T-cell (primary cell): ENCODE results near the gene ATP9B. TPM values are rescaled to one million over a fixed set of nuclear protein-coding genes. Genes with fewer than 3 reads are reported as not detected.

Experiments
- ATAC-seq, 4 experiments: fragments of 200-7000 bp in 3 of 4; fragments of 150-1000 bp in 1 of 4; cut with Tn5 transposase; replicated peaks in 1 of 4; 1 replicate in 3 of 4; 2 replicates in 1 of 4; pipeline ENCODE4 v1.10.0; 2021; ENCODE audit warnings: moderate library complexity in 3 of 4, mild to moderate bottlenecking in 2 of 4, moderate number of reproducible peaks in 1 of 4
- CTCF ChIA-PET, 2 donors: fragments of 300-600 bp; sonication (Branson Sonifier 250); formaldehyde crosslinking; loops; one replicate each; lab custom pipeline; 2022; ENCODE audit warnings: antibody characterized with exemption in 2 of 2; lab: Charles Lee
- POLR2A ChIA-PET, 2 donors: fragments of 300-600 bp; sonication (Branson Sonifier 250); formaldehyde crosslinking; loops; one replicate each; lab custom pipeline; 2022; ENCODE audit warnings: antibody characterized with exemption in 2 of 2; lab: Charles Lee
- DNase-seq, 35 experiments: peaks; one replicate each; pipeline versions ENCODE4 v3.0.0 to v3.0.0-alpha.2; 2013 to 2023
- H3K27ac ChIP-seq: one replicate; pipeline ENCODE4 v1.5.1; 2013; ENCODE audit warnings: low read length
- H3K27me3 ChIP-seq, 2 experiments: replicated peaks in 1 of 2; 1 replicate in 1 of 2; 2 replicates in 1 of 2; pipeline versions ENCODE4 v1.6.1 to v1.7.0; 2013; ENCODE audit warnings: low read length in 1 of 2, mixed read lengths in 1 of 2; ENCODE audit not compliant: control insufficient read depth in 2 of 2, insufficient read depth in 2 of 2; ENCODE audit errors: extremely low read depth in 1 of 2
- H3K36me3 ChIP-seq, 2 donors: 1 replicate in 1 of 2; 2 replicates in 1 of 2; pipeline versions ENCODE4 v1.6.1 to v1.7.0; 2013; ENCODE audit warnings: low read length in 1 of 2; ENCODE audit not compliant: control insufficient read depth in 2 of 2, insufficient read depth in 1 of 2; ENCODE audit errors: extremely low read depth in 1 of 2
- H3K4me1 ChIP-seq, 2 experiments: 1 replicate in 1 of 2; 2 replicates in 1 of 2; pipeline versions ENCODE4 v1.6.1 to v1.7.0; 2013; ENCODE audit warnings: low read length in 2 of 2, mixed read lengths in 1 of 2; ENCODE audit not compliant: insufficient read depth in 2 of 2, control insufficient read depth in 1 of 2; ENCODE audit errors: extremely low read depth in 1 of 2
- H3K4me3 ChIP-seq, 2 donors: 1 replicate in 1 of 2; 2 replicates in 1 of 2; pipeline versions ENCODE4 v1.5.1 to v1.7.0; 2013; ENCODE audit warnings: mild to moderate bottlenecking in 2 of 2, low read length in 1 of 2, moderate library complexity in 1 of 2; ENCODE audit not compliant: control insufficient read depth in 1 of 2; ENCODE audit errors: extremely low read depth in 1 of 2
- H3K9me3 ChIP-seq: 2 replicates; pipeline ENCODE4 v1.7.0; 2013
- H3K27ac Mint-ChIP-seq, 2 donors: one replicate each; pipeline ENCODE4 v1.8.0; 2020 to 2021; ENCODE audit warnings: mild to moderate bottlenecking in 2 of 2, mixed read lengths in 2 of 2
- H3K27me3 Mint-ChIP-seq, 2 donors: one replicate each; pipeline ENCODE4 v1.8.0; 2021 to 2022; ENCODE audit warnings: mixed read lengths in 2 of 2
- H3K36me3 Mint-ChIP-seq: one replicate; pipeline ENCODE4 v1.8.0; 2021; ENCODE audit warnings: mixed read lengths
- H3K4me1 Mint-ChIP-seq, 3 donors: one replicate each; pipeline ENCODE4 v1.8.0; 2020 to 2022; ENCODE audit warnings: mixed read lengths in 3 of 3, mild to moderate bottlenecking in 1 of 3
- H3K4me3 Mint-ChIP-seq, 3 donors: one replicate each; pipeline ENCODE4 v1.8.0; 2020 to 2022; ENCODE audit warnings: mild to moderate bottlenecking in 3 of 3, mixed read lengths in 3 of 3, moderate library complexity in 3 of 3
- H3K9me3 Mint-ChIP-seq, 3 donors: one replicate each; pipeline ENCODE4 v1.8.0; 2020 to 2022; ENCODE audit warnings: mixed read lengths in 3 of 3
- WGBS: methylation state at CpG from one replicate; pipeline ENCODE4 v1.1.5; 2013; ENCODE audit warnings: missing lambda C conversion rate; ENCODE audit not compliant: insufficient coverage; 5-methylcytosine and 5-hydroxymethylcytosine counted together
- total RNA-seq, 35 experiments: library from RNA in 6 of 35; stranded (reverse) in 6 of 35; fragments of 120-200 nt in 1 of 35; gene quantifications; one replicate each; pipeline versions ENCODE4 v1.2.1 to v1.2.4 and lab custom pipeline; 2013 to 2026

ATP9B gene
- total RNA-seq, 5 donors from 2014 or later (not counting 1 experiment from before 2014, with no cell fraction given): 54.1 to 95.2 (median 65.4) TPM

DNA sequence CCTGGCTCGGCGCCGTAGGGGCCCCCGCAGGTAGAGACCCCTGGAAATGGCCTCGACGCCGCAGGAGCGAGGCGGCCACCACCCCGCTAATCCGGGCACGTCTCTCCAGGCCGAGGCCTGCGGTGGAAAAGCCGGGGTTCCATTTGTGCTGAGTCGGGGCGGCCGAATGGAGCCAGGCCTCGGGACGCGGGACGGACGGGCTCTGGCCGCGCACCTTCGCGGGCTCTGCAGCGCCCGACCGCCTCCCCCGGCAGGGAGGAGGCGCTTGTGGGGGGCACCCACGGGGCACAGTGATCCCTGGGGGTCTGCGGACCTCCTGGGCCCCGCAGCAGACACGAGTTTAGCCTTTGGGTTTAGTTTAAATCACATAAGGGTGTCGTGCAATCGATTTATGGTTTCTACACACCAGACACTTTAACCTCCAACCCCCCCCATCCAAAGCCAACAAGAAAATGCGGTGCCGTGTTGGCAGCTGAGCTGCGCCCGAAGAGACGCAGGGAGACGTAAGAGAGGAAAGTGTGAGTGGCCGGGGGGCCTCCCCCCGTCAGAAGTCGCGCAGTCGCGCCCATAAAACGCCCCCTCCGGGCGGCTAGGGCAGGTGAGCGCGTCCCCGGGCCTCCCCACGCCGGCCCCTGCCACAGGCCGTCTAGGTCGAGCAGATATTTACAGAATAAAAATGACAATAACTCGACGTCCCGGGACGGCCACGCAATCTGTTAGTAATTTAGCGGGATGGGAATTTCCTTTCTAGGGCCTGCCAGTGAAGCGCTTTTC lies 325.5 kb downstream of the ATP9B start:
- ChIA-PET POLR2A (no interaction called here), CTCF (no interaction called here)
- ATAC-seq (peak; percentile 6 to 17 (median 8)), DNase-seq (peak in 29 of 35 experiments; percentile 24 to 71 (median 48))
- Histone ChIP-seq H3K27ac (no peak overlapping the region), H3K4me3 (peak overlapping the region; percentile 35 to 68), H3K9me3 (no peaks in the 10 kb centered on the region), H3K36me3 (no peaks in the 10 kb centered on the region), H3K4me1 (peaks cover 8 to 49% of the 10 kb centered on the region in 2 experiments), H3K27me3 (peaks cover 0 to 31% of the 10 kb centered on the region in 2 experiments)
- H3K9me3 Mint-ChIP-seq: no peaks in the 10 kb centered on the region
- H3K4me3 Mint-ChIP-seq: peak overlapping the region; percentile 76 to 84 (median 81)
- peak overlapping the region in 1 of 2 donors; percentile 69 for H3K27ac Mint-ChIP-seq
- under 1% methylated on average over 53 of the region's 67 CpGs for WGBS
- peaks cover 0 to 3% of the 10 kb centered on the region in 2 donors for H3K27me3 Mint-ChIP-seq
- peaks cover 32 to 39% (median 37%) of the 10 kb centered on the region in 3 donors for H3K4me1 Mint-ChIP-seq
- H3K36me3 Mint-ChIP-seq: no peaks in the 10 kb centered on the region

DNA sequence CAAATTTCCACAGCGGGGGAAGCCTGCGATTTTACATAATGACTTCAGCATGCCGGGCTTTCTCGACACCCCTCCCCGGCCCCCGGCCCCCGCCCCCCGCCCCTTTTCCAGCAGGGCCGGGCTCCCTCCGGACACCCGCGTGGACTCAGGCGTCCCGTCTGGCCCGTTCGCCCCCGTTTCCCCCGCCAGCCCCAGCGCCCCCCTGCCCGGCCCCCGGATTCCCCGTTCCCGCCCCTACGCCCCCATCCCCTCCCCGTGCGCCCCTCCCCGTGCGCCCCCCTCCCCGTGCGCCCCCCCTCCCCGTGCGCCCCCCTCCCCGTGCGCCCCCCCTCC lies 326.1 kb downstream of the ATP9B start:
- Histone ChIP-seq H3K27me3 (peaks cover 0 to 29% of the 10 kb centered on the region in 2 experiments), H3K36me3 (no peaks in the 10 kb centered on the region), H3K4me3 (peak overlapping the region; percentile 35 to 68), H3K4me1 (peaks cover 8 to 50% of the 10 kb centered on the region in 2 experiments), H3K9me3 (no peaks in the 10 kb centered on the region), H3K27ac (no peak overlapping the region)
- Mint-ChIP-seq H3K4me3 (peak overlapping the region; percentile 76 to 90 (median 84)), H3K36me3 (no peaks in the 10 kb centered on the region), H3K4me1 (peaks cover 32 to 37% (median 36%) of the 10 kb centered on the region in 3 donors), H3K27ac (no peak overlapping the region), H3K9me3 (no peaks in the 10 kb centered on the region), H3K27me3 (peaks cover 0 to 3% of the 10 kb centered on the region in 2 donors)
- CTCF ChIA-PET: no interaction called here
- POLR2A ChIA-PET: no interaction called here
- DNase-seq (no peak), ATAC-seq (no peak)
- 0% methylated on average over 1 of the region's 34 CpGs for WGBS

DNA sequence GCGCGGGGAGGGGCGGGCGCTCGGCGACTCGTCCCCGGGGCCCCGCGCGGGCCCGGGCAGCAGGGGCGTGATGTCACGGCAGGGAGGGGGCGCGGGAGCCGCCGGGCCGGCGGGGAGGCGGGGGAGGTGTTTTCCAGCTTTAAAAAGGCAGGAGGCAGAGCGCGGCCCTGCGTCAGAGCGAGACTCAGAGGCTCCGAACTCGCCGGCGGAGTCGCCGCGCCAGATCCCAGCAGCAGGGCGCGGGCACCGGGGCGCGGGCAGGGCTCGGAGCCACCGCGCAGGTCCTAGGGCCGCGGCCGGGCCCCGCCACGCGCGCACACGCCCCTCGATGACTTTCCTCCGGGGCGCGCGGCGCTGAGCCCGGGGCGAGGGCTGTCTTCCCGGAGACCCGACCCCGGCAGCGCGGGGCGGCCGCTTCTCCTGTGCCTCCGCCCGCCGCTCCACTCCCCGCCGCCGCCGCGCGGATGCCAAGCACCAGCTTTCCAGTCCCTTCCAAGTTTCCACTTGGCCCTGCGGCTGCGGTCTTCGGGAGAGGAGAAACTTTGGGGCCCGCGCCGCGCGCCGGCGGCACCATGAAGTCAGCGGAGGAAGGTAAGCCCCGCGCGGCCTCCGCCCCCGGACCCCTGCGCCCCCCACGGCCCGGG lies 326.7 kb downstream of the ATP9B start, which contains the start of gene NFATC1:
Gene NFATC1, plus strand, starts transcription at position 170 of the 644 bp plus-strand sequence. Its CDS starts 295 bp downstream, at position 465.
- no peaks in the 10 kb centered on the region for H3K36me3 ChIP-seq
- ChIA-PET CTCF (interaction anchor here in 1 of 2 donors (0.7 to 1.2 kb wide), 2 partner anchors 10 to 128 kb away, joined by 3 read pairs; no protein-coding TSS in a partner anchor), POLR2A (no interaction called here)
- DNase-seq (peak in 34 of 35 experiments; percentile 35 to 87 (median 66)), ATAC-seq (peak; percentile 10 to 54 (median 12))
- peak within 1 kb of the TSS; percentile 35 to 68 for H3K4me3 ChIP-seq
- Mint-ChIP-seq H3K36me3 (no peaks in the 10 kb centered on the region), H3K4me1 (peaks cover 33 to 38% (median 34%) of the 10 kb centered on the region in 3 donors), H3K4me3 (peak within 1 kb of the TSS; percentile 76 to 90 (median 84)), H3K27me3 (peaks cover 0 to 2% of the 10 kb centered on the region in 2 donors), H3K9me3 (no peaks in the 10 kb centered on the region), H3K27ac (peak within 1 kb of the TSS in 1 of 2 donors; percentile 69)
- peaks cover 0 to 29% of the 10 kb centered on the region in 2 experiments for H3K27me3 ChIP-seq
- peaks cover 8 to 51% of the 10 kb centered on the region in 2 experiments for H3K4me1 ChIP-seq
- H3K27ac ChIP-seq: peak within 1 kb of the TSS; percentile 69
- H3K9me3 ChIP-seq: no peaks in the 10 kb centered on the region
- under 1% methylated on average over 79 of the region's 91 CpGs for WGBS

DNA sequence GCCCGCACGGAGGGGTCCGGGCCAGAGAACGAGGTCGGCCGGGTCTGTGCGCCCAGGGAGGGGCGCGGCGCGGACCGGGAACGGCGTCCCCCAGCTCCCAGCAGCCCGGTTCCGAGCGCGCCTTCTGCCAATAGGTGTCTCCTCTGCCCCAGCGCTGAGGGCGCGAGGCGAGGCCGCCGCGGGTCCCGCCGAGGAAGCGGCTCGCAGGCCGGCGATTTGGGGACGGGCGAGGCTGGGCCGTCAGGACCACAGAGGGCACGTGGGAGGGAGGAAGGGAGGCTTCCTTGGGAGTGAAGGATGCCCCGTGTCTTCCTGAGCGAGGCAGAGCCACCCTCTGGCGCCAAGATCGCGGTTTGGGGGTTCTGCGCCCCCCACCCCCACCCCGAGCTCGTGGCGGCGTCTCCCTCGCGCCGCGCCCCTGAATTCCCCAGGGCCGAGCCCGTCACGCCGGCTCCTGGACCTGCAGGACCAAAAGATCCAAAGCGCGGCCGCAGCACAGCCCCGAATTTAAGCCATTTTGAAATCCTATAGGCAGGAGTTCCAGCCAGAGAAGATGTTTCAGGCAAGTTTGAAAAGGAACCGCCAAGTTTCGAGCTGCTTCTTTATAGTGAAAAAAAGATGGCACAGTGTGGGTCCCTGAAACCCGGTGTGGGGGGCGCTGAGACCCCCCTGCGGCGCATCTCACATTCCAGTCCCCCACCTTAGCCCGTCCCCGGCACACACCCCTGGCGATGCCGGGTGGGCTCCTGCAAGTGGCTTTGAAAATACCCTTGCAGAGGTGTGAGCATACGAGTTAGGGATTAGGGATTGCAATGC lies 327.4 kb downstream of the ATP9B start:
- H3K36me3 Mint-ChIP-seq: no peaks in the 10 kb centered on the region
- peak overlapping the region; percentile 69 for H3K27ac ChIP-seq
- POLR2A ChIA-PET: interaction anchor here in 1 of 2 donors (0.7 kb wide), 1 partner anchor 303 kb away, joined by 3 read pairs; no protein-coding TSS in a partner anchor

DNA sequence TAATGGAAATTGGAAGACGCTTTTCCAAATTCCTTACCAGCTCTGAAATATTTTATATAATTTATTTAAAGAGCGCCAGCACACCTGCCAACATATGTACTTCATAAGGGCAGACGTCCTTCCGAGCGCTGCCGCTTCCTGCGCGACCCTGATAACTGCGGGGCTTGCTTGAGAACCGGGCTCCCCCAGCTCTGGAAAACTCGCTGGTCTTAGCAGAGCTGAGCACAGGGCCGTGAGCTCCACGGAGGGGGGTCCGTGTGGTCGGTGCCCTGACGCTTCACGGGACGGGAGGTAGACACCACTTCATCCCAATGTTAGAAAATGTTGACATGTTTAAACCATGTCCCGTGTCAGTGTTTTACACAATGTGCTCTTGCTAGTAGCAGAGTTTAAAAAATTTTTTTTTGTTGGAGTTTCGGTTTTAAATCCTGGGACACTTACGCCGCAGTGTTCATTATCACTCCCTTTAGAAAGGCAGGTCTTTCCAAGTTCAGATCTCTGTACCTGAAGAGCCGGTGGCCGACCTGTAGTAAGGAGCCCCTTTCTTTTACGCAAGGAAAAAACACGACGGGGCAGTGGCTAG lies 328.1 kb downstream of the ATP9B start:
- DNase-seq: peak in 1 of 35 experiments; percentile 14
- POLR2A ChIA-PET: interaction anchor here (0.7 to 1.0 kb wide), 3 partner anchors 126 to 302 kb away, joined by 3 to 7 read pairs (median 3); no protein-coding TSS in a partner anchor
- H3K4me3 ChIP-seq: peak overlapping the region in 1 of 2 donors; percentile 34

More for the DNA sequence above, 327.4 kb downstream of the ATP9B start:
- no peak overlapping the region for H3K27ac Mint-ChIP-seq
- H3K27me3 ChIP-seq: peaks cover 0 to 25% of the 10 kb centered on the region in 2 experiments
- CTCF ChIA-PET: interaction anchor here in 1 of 2 donors (0.7 to 1.2 kb wide), 2 partner anchors 9 to 127 kb away, joined by 3 read pairs; no protein-coding TSS in a partner anchor
- H3K9me3 ChIP-seq: no peaks in the 10 kb centered on the region
- DNase-seq: peak in 8 of 35 experiments; percentile 23 to 61 (median 48)
- peak; percentile 11 to 29 (median 24) for ATAC-seq
- peak overlapping the region; percentile 61 to 90 (median 71) for H3K4me3 Mint-ChIP-seq
- H3K9me3 Mint-ChIP-seq: no peaks in the 10 kb centered on the region
- peaks cover 40 to 46% (median 41%) of the 10 kb centered on the region in 3 donors for H3K4me1 Mint-ChIP-seq
- WGBS: 3% methylated on average over 48 of the region's 68 CpGs
- peaks cover 15 to 58% of the 10 kb centered on the region in 2 experiments for H3K4me1 ChIP-seq
- H3K27me3 Mint-ChIP-seq: peaks cover 0 to 2% of the 10 kb centered on the region in 2 donors
- no peaks in the 10 kb centered on the region for H3K36me3 ChIP-seq
- peak overlapping the region; percentile 33 to 34 for H3K4me3 ChIP-seq

More for the DNA sequence above, 328.1 kb downstream of the ATP9B start:
- Histone ChIP-seq H3K36me3 (no peaks in the 10 kb centered on the region), H3K4me1 (peaks cover 17 to 65% of the 10 kb centered on the region in 2 experiments), H3K9me3 (no peaks in the 10 kb centered on the region), H3K27ac (peak overlapping the region; percentile 69), H3K27me3 (peaks cover 0 to 21% of the 10 kb centered on the region in 2 experiments)
- Mint-ChIP-seq H3K27ac (peak overlapping the region; percentile 91 to 95), H3K9me3 (no peaks in the 10 kb centered on the region), H3K27me3 (peaks cover 0 to 2% of the 10 kb centered on the region in 2 donors), H3K4me1 (peaks cover 43 to 47% (median 43%) of the 10 kb centered on the region in 3 donors), H3K4me3 (peak overlapping the region; percentile 61 to 90 (median 88)), H3K36me3 (no peaks in the 10 kb centered on the region)
- WGBS: 74% methylated on average over 13 of the region's 27 CpGs
- ATAC-seq: no peak
- CTCF ChIA-PET: interaction anchor here in 1 of 2 donors (1.2 kb wide), 1 partner anchor 8 kb away, joined by 3 read pairs; no protein-coding TSS in a partner anchor
